HG03097 (cell line): ENCODE results near the gene B3GALT6.

Source experiments
- ATAC-seq: cut with Tn5 transposase; IDR thresholded peaks from one replicate; pipeline ENCODE4 v1.9.1; 2021; ENCODE audit not compliant: unreplicated experiment, low FRiP score

Gene B3GALT6

DNA sequence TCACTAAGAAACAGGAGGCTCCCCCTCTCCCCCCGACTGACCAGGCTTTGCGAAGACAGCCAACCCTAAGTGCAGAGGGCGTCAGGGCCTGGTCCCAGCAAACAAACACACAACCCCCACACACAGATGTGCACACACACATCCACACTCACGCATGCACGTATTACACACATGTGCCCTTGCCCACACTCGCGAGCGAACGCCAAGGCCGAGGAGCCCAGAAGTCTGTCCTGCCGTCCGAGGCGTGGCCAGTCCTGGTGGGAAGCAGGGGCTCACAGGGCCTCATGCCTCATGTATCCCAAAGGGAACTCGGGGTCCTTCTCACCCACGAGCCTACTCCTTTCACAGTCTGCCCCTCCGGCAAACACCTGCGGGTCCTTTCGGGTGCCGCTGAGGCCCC is 2.3 kb upstream of the B3GALT6 start:
- no peak for ATAC-seq

DNA sequence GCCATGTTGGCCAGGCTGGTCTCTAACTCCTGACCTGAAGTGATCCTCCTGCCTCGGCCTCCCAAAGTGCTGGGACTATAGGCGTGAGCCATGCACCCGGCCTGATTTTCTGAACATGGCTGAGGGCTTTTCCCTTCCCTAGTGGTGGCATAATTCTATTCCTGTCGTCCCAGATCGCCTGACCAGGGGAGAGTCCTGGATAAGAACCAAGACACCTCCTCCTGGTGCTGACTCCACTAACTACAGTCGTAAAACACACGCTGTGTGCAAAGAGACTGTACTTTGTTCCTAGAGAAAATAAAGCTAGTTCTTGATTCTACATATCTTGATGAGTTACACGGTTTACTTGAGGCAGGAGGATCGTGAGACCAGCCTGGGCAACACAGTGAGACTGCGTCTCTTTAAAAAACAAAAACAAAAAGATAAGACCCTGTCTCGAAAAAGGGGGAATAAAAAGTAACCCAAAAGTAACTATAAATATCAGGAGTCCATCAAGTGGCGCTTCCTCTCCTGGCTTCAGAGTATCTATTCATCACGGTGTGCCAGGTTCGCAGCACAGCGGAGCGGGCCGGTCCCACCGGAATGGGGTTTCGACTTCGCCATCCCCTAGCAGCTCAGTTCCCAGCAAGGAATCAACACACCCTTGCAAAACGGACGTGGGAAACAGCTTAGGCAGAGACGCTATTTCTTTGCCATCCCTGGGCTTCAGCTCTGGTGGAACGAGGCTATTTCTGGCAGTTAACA is 1.2 kb upstream of the B3GALT6 start:
- no peak for ATAC-seq

DNA sequence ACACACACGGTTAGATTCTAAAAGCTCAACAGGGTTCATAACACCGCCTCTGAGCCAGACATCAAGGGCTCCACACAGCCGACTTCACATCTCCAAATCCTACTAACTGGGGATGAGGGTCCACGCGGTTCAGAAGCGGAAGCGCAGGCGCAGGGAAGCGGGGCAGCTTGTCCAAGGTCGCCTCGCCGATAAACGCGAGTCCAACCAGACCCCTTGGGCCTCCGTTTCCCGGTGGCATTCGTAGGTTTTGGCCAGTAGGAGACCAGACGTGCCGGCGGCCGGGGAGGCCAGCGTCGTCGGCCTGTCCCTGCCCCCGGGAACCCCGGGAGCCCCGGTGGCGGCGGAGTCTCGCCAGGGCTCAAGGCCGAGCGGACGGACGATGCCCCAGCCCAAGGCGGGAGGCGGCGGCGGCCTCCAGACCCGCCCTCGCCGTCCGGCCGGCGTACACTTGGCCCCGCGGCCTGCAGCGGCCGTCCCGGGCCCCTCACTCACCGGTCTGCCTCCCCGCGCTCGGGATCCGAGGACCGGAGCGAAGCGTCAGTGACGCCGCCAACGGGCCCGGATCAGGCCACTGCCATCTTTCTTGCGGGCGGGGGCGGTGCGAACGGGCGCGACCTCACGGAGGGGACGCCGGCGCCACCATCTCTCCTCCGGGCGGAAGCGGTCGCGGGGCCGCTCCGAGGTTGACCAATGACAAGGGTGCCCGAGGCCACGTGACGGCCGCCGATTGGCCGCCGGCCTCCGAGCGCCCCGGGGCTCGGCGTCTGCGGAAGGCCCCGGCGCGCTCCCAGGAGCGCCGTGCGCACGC is 433 bp upstream of the B3GALT6 start, which contains the start of gene SDF4:
Gene SDF4, minus strand, starts transcription at position 602 of the 808 bp plus-strand sequence. CDS start 3,229 bp downstream, outside the sequence.
- peak; percentile 86 for ATAC-seq

DNA sequence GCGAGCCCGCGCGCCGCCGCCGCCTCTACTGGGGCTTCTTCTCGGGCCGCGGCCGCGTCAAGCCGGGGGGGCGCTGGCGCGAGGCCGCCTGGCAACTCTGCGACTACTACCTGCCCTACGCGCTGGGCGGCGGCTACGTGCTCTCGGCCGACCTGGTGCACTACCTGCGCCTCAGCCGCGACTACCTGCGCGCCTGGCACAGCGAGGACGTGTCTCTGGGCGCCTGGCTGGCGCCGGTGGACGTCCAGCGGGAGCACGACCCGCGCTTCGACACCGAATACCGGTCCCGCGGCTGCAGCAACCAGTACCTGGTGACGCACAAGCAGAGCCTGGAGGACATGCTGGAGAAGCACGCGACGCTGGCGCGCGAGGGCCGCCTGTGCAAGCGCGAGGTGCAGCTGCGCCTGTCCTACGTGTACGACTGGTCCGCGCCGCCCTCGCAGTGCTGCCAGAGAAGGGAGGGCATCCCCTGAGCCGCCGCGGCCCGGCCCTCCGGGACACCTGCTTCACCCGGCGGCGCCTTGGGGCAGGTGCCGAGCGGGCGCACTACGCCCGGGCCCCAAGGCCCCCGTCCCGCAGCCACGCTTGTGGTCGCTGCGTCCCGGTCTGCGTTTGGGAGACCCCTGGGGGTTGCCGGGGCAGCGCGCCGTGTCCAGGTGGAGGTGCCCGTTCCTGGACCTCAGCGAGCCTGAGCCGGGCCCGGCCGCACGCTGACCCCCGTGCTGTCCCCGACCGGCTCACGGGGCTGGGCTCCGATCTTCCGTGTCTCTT is 944 bp downstream of the B3GALT6 start:
- ATAC-seq = no peak

DNA sequence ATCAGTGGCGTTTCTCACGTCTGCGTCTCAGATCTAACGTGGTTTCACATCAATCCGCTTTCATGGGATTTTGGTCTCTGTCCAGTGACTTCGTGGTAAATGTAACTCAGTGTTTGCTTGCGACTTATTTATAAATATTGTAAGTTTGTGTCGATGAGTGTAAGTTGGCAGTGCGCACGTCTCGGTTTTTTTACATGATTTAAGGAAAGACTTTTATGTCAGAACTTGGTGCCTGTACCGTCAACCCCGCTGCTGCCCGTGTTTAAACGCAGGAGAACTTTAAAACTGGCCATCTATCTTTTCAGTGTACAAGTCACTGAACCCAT is 1.5 kb downstream of the B3GALT6 start:
- no peak for ATAC-seq

DNA sequence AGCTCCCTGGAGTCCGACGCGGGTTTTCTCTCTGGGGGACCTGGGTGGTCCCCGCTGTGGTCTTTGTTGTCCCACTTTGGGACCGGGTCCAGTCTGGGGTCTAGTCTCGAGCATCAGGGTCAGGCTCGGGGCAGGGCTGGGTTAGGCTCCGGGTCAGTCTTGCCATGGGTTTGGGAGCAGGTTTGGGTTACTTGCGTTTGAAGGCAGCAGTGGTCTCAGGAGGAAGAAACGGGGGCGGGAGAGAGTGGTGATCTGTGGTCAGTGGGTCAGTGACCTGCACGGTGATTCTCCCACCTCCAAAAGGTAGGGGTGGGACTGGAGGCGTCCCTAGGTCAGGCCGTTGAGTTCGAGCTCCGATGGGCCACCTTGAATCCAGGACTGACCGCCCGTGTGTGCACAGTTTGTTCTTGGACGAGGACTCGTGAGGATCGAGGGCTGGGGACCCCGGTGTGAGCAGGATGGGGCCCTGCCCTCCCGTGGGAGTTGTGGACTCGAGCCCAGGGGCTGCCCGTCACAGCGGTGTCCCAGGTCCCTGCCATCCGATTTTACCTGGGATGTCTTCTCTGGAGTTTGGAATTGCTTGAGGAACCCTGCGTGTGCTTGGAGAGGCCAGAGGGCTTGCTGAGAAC is 2.3 kb downstream of the B3GALT6 start:
- no peak for ATAC-seq

DNA sequence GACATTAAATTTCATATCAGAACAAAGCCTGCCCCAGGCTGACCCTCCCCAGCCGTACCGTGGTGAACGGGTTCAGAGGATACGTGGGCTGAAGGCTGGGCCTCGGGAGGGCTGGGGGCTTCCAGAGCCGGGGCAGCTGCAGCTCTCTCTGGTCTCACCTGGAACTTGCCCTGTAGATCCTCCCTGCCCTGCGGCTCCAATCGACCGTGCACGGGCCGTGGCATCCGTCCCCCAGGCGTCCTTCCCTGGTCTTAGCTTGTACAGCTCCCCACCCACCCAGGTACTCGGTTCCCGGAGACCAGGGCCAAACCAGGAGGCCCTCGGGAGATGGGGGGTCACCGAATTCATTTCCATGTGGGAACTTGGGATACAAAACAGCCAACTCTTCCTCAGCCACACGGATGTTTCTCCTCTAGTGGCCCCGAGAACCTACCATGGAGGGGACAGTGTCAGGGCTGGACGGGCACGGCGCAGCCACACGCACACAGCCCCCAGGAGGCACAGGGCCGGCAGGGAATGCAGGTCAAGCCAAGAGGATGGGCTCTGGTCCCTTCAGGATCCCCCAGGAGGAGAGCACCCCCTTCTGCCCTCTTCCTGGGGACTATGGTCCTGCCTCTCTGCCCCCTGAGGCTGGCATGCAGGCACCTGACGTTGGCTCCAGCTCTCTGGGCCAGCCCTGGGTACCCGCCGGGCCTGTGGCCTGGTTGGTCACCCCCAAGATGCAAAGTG is 3.1 kb downstream of the B3GALT6 start:
- no peak for ATAC-seq

DNA sequence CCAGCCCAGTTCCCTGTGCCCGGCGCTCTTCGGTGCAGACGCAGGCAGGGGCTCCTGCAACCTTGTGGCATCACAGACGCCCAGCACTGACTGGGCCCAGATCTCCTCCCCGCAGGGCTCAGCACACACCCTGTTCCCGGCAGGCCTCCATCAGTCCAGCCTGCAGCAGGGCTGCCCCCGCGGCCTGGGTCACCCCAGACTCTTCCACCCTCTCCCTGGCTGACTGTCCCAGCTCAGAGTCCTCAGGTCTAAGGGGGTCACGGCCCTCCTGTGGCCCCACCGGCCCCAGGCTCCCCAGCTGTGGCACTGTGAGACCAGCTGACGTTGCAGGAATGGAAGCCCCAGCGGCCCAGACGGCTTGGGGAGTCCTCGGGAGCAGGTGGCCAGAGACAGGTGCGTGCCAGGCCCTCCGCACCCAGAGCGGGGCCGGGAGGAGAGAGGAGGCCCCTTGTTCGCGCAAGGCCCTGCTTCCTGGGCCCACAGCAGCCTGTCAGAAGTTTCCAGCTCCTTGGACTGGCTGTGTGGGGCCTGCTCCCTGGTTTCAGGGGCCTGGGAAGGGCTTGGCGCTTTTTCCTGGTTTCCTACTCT is 4.2 kb downstream of the B3GALT6 start:
- ATAC-seq = no peak

DNA sequence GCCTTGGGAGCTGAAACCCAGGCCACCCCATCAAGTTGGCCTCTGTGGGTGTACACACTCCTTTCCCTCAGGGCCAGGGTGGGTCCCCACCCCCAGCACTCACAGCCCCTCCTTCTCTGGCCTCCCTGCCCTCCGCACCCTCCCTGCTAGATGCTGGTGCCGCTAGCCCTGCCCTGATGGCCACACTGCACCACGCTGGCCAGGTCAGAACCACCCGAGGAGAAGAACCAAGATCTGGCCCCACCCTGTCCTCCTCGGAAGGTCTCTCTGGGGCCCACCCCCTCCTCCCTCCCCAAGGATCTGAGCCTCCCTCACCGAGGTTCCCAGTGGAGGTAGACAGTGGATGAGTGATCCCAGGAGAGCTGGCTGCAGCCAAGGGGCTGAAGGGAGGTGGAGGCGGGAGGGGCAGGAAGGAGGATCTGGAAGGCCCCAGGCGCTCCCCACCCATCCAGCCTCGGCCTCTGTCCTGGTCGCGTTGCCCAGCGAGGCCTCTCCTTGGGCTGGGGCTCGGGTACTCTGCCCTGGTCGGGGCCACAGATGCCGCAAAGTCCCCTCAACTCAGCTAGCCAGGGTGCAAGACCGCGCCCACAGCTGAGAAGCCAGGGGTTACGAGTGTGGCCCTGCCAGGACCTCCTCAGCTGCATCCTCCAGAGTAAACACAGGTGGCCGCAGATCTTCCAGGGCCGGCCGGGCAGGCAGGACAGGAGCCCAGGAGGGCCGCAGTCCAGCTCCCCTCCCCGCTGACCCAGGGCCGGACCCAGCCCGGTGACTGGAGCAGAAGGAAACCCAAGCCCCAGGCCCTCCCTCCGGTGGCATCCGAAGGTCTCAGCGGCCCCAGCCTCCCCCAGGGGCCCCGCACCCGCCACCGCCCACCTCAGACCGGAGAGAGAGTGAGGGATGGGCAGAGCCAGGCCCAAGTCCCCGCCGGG is 5.2 kb downstream of the B3GALT6 start:
- no peak for ATAC-seq

DNA sequence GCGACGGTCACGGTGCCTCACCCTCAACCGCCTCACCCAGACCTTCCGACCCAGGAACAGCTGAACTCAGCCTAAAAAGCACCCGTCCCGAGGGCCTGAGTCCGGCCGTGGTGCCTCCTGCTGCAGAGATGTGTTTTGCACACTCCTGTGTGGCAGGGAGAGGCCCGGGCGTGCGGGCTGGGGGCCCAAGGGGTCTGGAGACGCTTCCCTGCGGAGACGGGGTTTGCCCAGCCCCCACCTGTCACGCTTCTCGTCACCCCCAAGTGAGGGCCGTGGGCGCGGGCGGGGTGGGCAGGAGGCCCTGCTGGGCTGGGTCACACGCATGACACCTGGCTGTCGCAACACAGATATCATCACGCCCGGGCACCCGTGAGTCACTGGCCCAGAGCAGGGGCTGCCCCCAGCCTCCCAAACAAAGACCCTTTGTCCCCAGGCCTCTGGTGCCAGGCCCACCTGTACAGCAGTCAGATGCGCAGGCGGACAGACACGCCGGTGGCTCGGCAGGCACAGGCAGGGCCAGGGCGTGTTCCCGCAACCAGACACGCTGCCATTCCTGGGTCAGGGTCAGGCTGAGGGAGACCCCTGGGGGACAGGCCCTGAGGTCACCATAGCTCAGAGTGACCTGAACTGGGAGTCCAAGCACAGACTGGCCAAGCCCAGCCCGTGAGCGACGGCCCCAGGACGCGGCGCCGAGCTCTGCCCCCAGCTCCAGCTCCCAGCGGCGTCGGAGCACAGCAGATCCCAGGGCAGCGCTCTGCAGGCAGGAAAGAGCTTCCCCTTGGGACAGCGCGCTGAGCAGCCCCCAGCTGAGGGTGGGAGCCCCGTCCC is 6.1 kb downstream of the B3GALT6 start:
- ATAC-seq = no peak

DNA sequence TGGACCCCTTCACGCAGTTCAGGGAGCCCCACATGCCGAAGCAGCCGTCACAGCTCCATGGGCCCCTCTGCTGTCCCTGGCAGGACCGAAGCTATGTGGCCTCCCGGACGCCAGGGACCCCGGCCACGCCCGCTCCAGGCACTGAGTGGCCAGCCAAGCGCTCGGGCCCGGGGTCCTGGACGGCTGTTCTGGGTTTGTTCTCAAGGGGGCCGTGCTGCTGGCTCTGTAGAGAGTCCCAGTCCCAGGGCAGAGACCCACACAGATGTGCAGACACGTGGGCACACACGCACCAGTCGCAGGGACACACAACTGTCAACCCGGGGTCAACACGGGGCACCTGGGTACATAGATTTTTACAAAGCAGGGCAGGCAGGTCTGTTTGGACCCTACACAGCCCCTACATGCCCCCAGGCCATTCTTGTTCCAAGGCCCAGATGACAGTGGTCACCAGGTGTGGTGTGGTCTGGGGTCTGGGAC is 6.7 kb downstream of the B3GALT6 start:
- ATAC-seq = no peak

DNA sequence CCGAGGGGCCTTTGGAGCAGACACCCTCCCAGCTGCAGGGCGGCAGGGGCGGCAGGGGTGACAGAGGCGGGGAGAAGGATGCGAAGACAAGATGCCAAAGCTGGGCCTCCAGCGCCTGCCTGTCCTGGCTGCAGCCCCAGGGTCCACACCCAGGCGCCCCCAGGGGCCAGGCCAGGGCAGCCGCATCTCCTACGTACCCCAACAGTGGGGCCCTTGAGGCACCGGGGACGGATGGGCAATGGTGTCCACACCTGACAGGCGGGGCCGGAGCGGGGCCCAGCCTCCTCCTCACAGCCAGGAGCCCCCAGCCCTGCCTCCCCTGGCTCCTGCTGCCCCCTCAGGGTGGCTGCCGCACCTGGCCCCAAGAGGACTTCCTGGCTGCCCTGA is 7.2 kb downstream of the B3GALT6 start:
- ATAC-seq = no peak

DNA sequence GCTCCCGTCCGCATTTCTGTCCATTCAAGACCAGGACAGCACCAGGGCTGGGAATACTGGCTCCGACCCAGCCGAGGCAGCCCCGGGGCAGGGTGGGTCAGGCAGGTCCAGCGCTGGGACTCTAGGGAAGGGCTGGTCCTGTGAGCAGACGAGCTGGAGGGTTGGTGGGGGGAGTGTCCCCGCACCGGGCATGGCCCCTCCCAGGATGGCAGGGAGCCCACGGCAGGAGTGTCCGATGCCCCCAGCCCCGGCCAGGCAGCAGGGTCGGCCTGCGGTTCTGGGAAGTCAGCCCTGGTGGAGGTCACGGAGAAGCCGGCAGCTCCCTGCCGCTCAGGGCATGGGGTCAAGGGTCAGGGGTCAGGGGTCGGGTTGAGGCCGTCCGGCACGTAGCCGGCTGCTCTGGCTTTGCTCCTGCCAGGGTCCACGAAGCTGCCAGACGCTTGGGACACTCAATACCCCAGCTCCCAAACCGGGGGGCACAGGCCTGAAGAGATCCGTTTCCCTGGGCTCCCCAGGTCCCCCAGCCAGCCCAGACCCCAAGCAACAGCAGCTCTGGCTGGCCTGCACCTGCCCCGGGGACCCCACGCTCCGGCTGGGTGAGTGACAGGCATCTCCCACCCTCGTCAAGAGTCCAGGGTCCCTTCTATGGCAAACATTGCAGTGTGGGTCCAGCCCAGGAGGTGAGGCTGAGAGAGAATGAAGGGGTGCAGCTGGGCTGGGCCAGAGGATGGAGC is 7.7 kb downstream of the B3GALT6 start:
- no peak for ATAC-seq

DNA sequence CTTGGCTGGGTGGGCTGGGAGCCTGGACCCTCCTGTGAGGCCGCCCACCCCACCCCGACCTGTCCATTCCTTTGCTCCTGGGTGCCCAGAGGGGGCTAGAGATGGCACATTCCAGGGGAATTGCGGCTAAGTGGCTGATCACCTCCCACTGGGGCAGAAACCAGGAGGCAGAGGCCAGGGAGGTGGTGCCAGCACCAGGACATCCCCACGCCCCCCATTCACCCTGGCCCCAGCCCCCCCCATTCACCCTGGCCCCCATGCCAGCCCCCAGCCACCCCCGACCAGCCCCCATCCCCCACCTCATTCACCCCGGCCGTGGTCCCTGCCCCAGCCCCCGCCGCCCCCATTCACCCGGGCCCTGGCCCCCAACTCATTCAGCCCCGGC is 8.3 kb downstream of the B3GALT6 start:
- ATAC-seq = no peak

DNA sequence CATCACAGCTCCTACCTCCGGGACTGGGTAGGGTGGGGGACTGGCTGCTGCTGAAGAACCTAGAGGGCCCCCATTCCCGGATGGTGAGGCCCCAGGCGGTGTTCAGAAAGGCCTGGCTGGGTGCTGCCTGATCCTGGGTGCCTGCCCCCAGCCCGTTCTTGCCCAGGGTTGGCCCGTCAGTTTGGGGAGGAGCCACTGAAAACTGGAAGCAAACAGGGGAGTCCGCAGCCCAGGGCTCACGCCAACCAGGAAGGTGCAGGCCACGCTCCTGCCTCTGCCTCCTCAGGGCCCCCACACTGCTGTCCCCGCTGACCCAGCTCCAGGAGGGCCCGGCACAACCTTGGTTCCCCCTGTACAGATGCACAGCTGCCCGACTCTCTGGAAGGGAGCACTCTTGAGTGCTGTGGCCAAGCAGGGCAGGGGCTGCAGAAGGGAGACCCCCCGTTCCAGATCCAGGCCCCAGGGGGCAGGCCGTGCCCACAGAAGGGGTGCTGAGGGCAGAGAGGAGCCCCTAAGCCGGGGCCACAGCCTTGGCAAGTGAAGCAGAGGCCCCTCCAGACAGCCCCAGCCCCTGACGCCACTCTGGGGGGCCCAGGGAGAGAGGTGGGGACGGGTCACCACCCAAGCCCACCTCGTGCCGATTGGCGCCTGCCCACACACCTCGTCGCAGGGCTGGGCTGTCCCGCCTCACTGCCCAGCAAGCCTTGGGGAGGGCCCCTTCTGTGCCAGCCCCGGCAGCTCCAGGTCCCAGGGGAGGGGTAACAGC is 9.0 kb downstream of the B3GALT6 start:
- ATAC-seq = no peak

DNA sequence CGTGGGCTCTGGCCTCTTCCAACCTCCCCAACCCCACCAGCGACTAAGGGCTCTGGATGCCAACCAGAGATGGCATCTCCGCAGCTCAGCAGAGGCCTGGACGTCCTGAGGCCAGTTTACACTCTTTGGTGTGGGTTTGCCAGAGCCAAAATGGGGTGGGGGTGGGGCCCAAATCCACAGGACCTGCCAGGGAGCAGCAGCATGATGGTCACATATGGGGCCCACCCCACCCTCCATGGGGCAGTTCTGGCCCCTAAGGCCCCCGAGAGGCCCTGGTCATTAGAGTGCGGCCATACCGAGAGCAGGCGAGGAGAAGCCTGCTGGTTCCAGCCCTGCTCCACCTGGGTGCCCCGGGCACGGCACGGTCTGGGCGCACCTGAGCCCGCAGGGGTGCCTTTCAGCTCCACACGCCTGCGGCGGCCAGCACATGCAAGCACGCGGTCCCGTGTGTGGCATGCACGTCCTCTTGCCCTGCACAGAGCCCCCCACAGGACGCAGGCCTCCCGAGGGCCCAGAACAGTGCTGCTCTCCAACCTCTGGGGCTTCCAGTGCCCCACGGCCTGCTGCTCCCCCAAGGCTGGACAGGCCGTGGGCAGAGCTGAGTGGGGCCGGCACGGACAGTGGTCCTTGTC is 9.7 kb downstream of the B3GALT6 start:
- no peak for ATAC-seq
